SK-N-MC (cell line): ENCODE measurements around the gene GOLGA5.

Source experiments
- EZH2 ChIP-seq: fragments of 200-600 bp; sonication (generic); IDR thresholded peaks from one replicate; pipeline ENCODE4 v1.6.1; 2017; ENCODE audit warnings: antibody characterized with exemption
- FOXP2 ChIP-seq: optimal IDR thresholded peaks from 2 replicates; pipeline ENCODE3; 2011; ENCODE audit warnings: mild to moderate bottlenecking, moderate library complexity; ENCODE audit not compliant: insufficient read depth; ENCODE audit errors: extremely low read length, control extremely low read depth
- POLR2AphosphoS5 ChIP-seq: IDR thresholded peaks from 2 replicates; pipeline ENCODE4 v1.6.1; 2012; ENCODE audit warnings: mild to moderate bottlenecking, low read depth, low read length, borderline replicate concordance

GRCh38 chr14:92793709-92794546, at the start of gene GOLGA5:
- TF ChIP-seq EZH2 (no peak), POLR2AphosphoS5 (peak; percentile 72), FOXP2 (peak; percentile 88)
